Measurements from ENCODE around the gene ARF3.
A peak's percentile ranks its signal among the peaks of the same experiment; 100 is the strongest.

Gene ARF3

DNA sequence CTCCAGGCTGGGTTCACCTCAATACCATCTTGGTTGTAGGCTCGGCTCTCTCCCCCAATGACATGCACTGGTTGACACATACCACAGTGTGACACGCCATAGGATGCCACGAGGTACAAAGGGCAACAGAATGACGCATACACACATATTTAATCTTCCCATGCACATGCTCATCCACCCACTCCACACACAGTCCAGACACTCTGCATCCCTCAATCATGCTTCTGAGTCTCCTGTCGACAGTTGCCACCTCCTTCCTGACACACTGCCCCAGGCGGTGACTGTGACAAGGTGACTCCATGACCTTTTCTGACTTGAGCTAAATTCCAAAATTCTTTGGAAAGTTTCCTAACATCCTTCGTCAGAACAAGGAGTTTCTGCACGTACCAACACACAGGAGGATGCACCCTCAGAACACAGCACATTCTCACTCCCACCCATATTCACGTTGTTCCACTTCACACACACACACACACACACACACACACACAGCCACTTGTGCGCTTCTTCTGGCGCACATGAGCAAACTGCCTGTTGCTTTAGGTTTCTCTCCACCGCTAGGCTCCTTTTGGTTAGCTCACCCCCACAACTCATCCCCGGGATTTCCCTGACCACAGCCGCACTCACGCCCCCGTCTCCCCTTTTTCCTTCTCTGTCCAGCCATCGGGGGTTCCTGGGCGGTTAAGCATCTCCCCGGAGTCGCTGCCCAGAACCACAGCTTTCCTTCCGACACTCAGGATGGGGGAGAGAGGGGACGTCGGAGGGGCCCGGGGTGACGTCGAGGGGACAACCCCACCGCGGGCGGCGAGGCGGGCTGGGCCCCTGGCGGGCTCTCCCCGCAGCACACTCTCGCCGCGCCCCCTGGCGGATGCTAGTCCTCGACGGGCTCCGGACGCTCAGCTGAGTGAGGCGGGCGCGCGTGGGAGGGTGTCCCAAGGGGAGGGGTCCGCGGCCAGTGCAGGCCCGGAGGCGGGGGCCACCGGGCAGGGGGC is 20.3 kb upstream of the ARF3 start:
- Histone ChIP-seq H3K4me1 (ENCODE audit: insufficient read depth, low read length) (no peaks in the 10 kb centered on the region), H3K9me3 (ENCODE audit: control insufficient read depth, insufficient read depth, low read length) (no peaks in the 10 kb centered on the region), H3K9ac (ENCODE audit: low read depth, low read length) (peak overlapping the region; percentile 44; the same call in 1 of the 2 replicates), H3K36me3 (ENCODE audit: insufficient read depth, low read length) (no peaks in the 10 kb centered on the region)

DNA sequence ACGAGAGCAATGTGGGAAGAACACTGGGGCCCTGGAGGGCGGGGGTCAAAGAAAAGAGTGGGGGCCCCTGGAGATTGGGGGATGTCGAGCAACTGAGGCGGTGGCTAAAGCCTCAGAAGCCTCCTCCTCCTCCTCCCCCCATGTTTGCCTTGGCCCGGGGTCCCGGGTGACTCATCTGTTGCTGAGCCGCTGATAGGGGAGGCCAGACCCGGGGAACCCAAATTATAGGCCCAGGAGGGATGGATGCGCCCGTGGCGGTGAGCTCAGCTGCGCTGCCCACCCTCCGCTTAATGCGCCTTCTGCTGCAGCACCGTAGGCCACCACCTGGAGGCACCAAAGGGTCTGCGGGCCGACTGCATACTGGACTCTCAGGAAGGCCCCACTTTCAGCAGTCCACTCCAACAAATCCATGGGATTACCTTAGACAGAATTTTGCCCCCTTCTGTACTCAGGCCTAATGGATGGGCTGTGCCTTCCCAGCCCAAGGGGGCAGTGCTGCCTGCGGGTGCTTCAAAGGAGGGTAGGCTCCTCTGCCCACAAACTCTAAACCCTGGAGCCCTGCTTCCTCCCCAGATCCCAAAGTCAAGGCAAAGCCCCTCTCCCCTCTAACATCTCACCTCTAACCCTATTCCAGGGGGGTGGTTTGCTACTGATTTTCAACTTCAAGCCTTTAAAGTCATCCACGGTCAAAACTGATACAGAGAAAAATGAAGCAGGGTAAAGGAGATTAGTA is 16.8 kb upstream of the ARF3 start:
- no peaks in the 10 kb centered on the region for H3K36me3 ChIP-seq (ENCODE audit: insufficient read depth, low read length)
- no peaks in the 10 kb centered on the region for H3K9me3 ChIP-seq (ENCODE audit: control insufficient read depth, insufficient read depth, low read length)
- peaks cover 4% of the 10 kb centered on the region; the same call in 1 of the 2 replicates for H3K4me1 ChIP-seq (ENCODE audit: insufficient read depth, low read length)
- no peak overlapping the region for H3K9ac ChIP-seq (ENCODE audit: low read depth, low read length)

DNA sequence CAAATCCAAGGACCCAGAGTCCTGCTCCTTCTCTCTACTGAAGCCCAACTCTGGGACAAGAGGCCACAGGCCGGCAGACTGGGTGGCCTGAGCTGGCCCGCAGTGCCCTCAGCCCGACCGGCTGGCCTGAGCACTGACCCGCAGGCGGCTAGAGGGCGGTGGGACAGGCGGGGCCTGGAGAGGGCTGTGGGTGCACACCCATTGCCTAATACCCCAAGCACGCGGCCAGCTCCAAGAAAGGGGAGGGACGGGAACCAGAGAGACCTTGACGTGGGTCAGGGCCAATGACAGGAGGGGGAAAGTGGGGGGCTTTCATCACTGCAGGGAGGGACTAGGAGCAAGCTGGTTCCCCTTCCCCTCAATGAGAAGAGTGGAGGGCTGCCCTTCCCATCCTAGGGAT is 16.2 kb upstream of the ARF3 start:
- no peaks in the 10 kb centered on the region for H3K36me3 ChIP-seq (ENCODE audit: insufficient read depth, low read length)
- no peaks in the 10 kb centered on the region for H3K9me3 ChIP-seq (ENCODE audit: control insufficient read depth, insufficient read depth, low read length)
- H3K9ac ChIP-seq (ENCODE audit: low read depth, low read length) = no peak overlapping the region
- peaks cover 10% of the 10 kb centered on the region; the same call in 1 of the 2 replicates for H3K4me1 ChIP-seq (ENCODE audit: insufficient read depth, low read length)

DNA sequence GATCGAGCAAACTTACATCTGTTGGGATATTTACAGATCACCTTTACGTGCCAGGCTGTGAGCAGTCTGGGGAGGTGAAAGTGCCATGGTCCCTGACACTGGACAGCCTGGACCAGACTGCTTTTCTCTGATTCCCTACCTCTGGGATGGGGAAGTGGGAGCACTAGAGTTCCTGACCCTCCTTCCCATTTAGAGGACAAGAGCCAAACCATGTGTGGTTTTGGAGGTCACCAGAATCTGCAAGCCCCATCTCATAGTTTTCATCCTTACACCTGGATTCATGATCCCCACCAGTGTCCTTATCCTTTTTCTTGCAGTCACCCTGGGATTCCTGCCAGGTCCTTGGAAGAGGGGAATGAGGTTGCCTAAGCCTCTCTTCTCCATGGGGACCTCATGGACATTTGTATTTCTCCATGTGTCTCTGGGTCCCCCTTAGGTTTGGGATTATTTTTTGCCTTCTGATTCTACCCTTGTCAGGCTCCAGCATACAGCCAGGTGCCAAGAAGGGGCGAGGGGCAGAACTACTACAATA is 15.7 kb upstream of the ARF3 start:
- H3K36me3 ChIP-seq (ENCODE audit: insufficient read depth, low read length) = no peaks in the 10 kb centered on the region
- H3K4me1 ChIP-seq (ENCODE audit: insufficient read depth, low read length) = peaks cover 15% of the 10 kb centered on the region; the same call in 1 of the 2 replicates
- H3K9ac ChIP-seq (ENCODE audit: low read depth, low read length) = no peak overlapping the region
- no peaks in the 10 kb centered on the region for H3K9me3 ChIP-seq (ENCODE audit: control insufficient read depth, insufficient read depth, low read length)

DNA sequence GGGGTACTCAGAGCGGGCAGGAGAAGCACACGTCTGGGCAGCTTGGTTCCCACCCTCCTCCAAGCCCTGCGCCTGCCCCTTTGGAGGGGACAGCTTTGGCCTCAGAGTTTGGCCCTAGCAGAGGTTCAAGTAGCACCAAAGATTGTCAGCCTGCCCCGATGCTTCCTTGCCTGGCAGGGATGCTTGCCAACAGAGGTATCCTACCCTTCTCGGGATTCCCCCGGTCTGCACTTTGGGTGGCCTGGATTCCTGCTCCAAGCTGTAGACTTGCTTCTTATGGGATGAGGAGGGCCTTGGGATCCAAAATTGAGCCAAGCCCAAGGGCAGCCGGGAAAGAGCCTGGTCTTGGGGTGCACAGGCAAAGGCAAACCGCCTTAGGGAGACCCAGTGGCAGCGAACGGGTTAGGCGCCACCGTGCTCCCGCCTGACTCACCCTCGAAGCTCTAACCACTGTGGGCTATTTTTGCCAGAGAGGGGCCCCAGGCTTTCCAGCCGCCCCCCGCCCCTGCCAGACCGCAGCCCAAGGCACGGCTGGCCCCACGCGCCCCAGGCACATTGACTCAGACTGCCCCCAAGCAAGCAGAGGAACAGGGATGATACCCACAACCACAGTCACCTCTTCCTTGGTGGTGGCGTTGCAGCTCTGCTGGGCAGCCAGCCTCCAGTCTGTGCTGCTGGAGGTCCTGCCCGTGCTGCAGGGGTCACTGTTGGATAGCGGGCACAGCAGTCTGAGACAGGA is 15.1 kb upstream of the ARF3 start:
- no peaks in the 10 kb centered on the region for H3K9me3 ChIP-seq (ENCODE audit: control insufficient read depth, insufficient read depth, low read length)
- H3K4me1 ChIP-seq (ENCODE audit: insufficient read depth, low read length) = peaks cover 21% of the 10 kb centered on the region; the same call in 1 of the 2 replicates
- H3K36me3 ChIP-seq (ENCODE audit: insufficient read depth, low read length) = no peaks in the 10 kb centered on the region
- no peak overlapping the region; the same call in 1 of the 2 replicates for H3K9ac ChIP-seq (ENCODE audit: low read depth, low read length)

DNA sequence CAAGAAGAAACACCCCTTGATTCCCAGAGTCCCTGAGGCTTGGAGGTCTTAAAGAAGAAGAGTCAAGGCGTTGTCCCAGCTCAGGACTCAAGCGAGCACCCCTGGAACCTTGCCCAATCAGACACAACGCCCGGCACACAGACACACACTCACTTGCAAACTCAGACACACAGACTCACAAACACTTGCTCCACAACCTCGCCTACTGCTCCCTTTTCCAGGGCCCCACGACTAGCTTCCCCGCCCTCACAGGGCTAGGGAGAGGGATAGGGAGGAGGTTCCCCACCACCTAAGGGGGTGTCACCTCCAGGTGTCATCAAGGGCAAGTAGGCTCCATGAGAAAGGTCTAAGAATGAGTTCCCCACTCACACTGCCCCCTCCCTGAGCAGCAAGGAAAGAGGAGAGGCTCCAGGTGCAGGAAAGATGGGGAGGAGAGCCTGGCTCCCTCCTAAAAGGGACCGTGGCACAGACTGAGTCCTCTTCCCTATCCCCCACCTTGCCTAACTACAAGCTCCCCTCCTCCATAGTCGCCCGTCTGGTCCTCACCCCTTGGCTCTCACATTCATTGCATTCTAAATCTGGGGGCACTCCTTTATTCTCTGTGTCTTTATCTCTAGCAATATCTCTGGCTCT is 13.5 kb upstream of the ARF3 start:
- Histone ChIP-seq H3K9me3 (ENCODE audit: control insufficient read depth, insufficient read depth, low read length) (no peaks in the 10 kb centered on the region), H3K36me3 (ENCODE audit: insufficient read depth, low read length) (no peaks in the 10 kb centered on the region), H3K4me1 (ENCODE audit: insufficient read depth, low read length) (peaks cover 28% of the 10 kb centered on the region; the same call in 1 of the 2 replicates), H3K9ac (ENCODE audit: low read depth, low read length) (peak overlapping the region; percentile 36; the same call in 1 of the 2 replicates)

DNA sequence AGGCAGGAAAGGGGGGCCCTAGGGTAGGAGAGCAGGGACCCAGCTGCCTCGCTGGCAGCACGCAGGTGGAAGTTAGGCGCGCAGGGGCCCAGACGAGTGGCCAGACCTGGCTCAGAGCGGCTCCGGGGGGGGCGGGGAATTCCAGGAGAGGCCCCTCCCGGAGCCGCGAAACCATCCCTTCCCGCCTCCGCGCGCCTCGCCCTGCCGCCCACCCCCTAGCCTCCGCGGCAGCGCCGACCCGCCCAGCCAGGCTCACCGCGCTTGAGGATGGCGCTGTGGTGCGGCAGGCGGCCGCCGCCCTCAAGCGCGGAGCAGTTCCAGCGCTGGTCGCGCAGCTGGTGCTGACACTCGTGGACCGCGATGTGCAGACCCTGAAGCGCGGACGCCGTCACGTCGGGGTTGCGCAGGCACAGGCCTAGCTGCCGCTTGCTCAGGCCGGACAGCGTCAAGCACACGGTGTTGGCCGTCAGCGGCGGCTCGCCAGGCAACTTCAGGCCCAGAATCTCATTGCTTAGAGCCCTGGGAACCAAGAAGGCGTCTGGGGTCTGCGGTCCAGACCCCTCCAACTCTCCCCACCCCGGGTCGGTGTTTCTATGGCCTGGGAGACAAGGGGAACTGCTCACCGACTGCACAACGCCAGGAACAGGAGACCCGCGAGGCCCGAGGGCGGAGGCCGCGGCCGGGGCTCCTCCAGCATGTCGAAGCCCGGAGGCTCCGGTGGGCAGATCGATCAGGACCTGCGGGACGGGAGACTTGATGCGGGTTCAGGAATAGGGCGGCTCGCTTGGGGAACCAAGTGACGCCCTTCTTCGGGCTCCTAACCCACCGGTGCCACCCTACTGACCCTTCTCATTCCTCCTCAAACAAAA is 12.8 kb upstream of the ARF3 start:
- peaks cover 34% of the 10 kb centered on the region for H3K4me1 ChIP-seq (ENCODE audit: insufficient read depth, low read length)

DNA sequence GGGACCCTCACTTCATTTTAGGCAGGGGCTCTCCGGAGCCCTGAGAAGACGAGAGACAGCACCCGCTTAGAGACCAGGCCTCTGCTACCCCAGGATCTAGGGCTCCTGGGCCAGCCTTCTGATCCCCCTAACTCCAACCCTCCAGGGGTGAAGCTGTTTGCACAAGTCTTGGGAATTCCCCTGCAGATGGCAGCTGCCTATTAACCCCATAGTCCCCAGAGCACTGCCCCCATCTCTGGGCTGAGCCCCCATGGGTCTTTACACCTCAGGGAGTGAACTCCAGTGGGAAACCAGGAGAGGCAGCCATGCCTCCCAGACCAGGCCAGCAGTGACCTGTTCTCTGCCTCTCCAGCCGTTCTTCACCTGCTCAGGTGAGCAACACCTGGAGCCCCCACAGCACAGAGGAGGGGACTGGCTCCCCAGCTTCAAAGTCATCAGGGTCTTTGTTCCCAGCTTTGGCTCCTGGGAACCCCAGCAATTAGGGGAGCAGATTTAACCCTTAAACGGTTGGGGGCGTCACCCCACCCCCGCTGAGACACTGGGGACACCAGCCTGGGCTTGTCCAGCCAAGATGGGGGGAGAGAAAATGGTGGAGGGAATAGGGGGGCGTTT is 12.0 kb upstream of the ARF3 start:
- Histone ChIP-seq H3K9ac (ENCODE audit: low read depth, low read length) (peak overlapping the region; percentile 36; the same call in 1 of the 2 replicates), H3K4me1 (ENCODE audit: insufficient read depth, low read length) (peaks cover 42% of the 10 kb centered on the region), H3K9me3 (ENCODE audit: control insufficient read depth, insufficient read depth, low read length) (no peaks in the 10 kb centered on the region), H3K36me3 (ENCODE audit: insufficient read depth, low read length) (no peaks in the 10 kb centered on the region; the same call in 1 of the 2 replicates)

More for the DNA sequence above, 12.8 kb upstream of the ARF3 start:
- peak overlapping the region; percentile 36; the same call in 1 of the 2 replicates for H3K9ac ChIP-seq (ENCODE audit: low read depth, low read length)
- H3K9me3 ChIP-seq (ENCODE audit: control insufficient read depth, insufficient read depth, low read length) = no peaks in the 10 kb centered on the region
- H3K36me3 ChIP-seq (ENCODE audit: insufficient read depth, low read length) = no peaks in the 10 kb centered on the region

DNA sequence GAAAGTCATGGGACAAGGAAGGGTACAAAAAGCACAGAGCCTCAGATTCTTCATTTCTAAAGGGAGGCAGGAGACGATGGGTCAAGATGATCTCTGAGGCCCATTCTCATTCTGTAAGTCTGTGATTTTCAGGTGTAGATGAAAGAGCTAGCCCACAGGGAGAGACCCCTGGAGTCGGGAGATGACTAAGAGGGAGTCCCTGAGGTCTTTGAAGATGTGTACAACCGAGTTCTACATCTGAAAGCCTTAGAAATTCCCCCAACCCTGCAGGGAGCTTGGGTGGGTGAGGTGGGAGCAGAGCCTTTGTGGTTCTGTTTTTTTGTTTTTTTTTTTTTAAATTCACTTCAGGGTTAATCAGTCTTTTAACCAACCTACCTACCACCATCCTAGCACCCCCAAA is 11.2 kb upstream of the ARF3 start:
- Histone ChIP-seq H3K36me3 (ENCODE audit: insufficient read depth, low read length) (no peaks in the 10 kb centered on the region; the same call in 1 of the 2 replicates), H3K4me1 (ENCODE audit: insufficient read depth, low read length) (peaks cover 43% of the 10 kb centered on the region), H3K9ac (ENCODE audit: low read depth, low read length) (no peak overlapping the region), H3K9me3 (ENCODE audit: control insufficient read depth, insufficient read depth, low read length) (no peaks in the 10 kb centered on the region)

DNA sequence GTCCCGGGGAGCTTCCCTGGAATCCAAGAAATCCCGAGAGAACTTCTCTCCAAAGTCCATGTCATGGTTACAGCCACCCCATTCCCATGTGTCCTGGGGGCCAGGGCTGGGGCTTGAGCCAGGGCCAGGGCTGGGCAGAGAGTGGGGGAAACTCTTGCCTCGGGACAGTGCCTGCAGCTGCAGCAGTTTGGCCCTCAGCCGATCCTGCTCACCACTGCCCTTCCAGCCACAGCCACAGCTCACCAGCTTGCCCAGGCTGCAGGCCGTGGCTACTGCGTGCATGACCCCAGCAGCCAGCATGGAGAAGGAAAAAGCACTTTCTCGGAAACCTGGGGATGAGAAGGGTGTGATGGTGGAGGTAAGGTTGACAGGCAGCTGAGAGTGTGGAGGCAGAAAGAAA is 10.7 kb upstream of the ARF3 start:
- H3K9me3 ChIP-seq (ENCODE audit: control insufficient read depth, insufficient read depth, low read length) = no peaks in the 10 kb centered on the region
- no peaks in the 10 kb centered on the region; the same call in 1 of the 2 replicates for H3K36me3 ChIP-seq (ENCODE audit: insufficient read depth, low read length)
- H3K4me1 ChIP-seq (ENCODE audit: insufficient read depth, low read length) = peaks cover 43% of the 10 kb centered on the region
- H3K9ac ChIP-seq (ENCODE audit: low read depth, low read length) = no peak overlapping the region

DNA sequence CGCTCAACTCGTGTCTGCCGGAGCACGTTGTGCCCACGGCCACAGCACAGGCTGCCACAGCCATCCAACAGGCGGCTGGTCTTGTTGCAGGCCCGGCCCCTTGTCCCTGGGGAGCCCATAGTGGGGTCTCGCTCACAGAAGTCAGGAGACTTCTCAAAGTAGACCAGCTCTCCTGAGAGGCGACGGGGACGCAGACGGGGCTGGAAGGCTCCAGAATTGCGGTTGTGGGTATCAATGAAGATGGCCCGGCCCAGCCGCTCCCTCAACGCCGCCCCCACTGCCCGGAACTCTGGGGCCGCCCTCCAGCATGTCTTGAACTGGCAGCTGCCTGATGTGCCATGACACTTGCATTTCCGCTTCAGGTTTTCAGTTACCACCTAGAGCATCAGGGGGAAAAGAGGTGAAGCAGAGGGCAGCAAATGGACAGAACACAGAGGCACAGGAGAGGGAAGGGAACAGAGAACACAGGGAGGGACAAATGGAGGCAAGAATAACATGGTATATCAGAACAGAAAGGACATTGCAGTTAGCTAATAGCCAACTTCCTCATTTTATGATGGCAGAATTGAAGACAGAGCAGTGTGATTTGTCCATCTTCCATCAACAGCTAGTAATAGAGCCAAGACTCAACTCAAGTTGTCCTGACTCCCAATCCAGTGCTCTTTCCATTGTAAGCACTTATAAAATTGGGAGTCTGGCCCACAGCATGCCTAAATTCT is 9.0 kb upstream of the ARF3 start:
- no peak overlapping the region for H3K9ac ChIP-seq (ENCODE audit: low read depth, low read length)
- no peaks in the 10 kb centered on the region; the same call in 1 of the 2 replicates for H3K36me3 ChIP-seq (ENCODE audit: insufficient read depth, low read length)
- peaks cover 44% of the 10 kb centered on the region for H3K4me1 ChIP-seq (ENCODE audit: insufficient read depth, low read length)
- no peaks in the 10 kb centered on the region for H3K9me3 ChIP-seq (ENCODE audit: control insufficient read depth, insufficient read depth, low read length)

DNA sequence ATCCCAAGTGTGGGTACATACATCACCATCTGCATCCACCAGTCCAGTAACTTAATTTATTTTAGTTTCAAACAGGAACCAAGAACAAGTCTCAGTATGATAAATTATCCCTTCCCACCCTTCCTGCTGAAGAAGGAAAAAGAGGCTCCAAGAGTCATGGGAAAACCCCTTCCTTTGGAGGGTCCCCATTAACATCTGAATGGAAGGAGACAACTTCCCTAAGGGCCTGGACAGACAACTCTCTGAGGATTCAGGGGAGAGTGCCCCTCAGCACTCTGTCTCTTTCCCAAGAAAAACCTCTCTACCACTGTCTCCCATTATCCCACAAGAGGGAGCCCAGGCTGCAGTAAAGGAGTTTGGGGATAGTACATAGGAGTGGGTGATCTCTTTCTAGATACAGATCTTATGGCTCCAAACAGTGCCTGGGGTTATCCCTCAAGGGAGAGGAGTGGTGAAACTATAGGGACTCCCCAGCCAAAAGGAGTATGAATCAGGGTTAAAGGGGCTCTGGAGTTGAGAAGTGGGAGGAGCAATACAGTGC is 8.1 kb upstream of the ARF3 start:
- Histone ChIP-seq H3K4me1 (ENCODE audit: insufficient read depth, low read length) (peaks cover 48% of the 10 kb centered on the region), H3K36me3 (ENCODE audit: insufficient read depth, low read length) (no peaks in the 10 kb centered on the region; the same call in 1 of the 2 replicates), H3K9ac (ENCODE audit: low read depth, low read length) (no peak overlapping the region), H3K9me3 (ENCODE audit: control insufficient read depth, insufficient read depth, low read length) (no peaks in the 10 kb centered on the region)
